ENCODE results near the gene FGF14. TPM values are rescaled to one million over a fixed set of nuclear protein-coding genes. Genes with fewer than 3 reads are reported as not detected.

Gene FGF14
- total and polyA plus RNA-seq, 7 experiments from 2014 or later, result not detected

- H3K36me3 Mint-ChIP-seq, result no peaks in the 10 kb centered on the region
Measured at GRCh38 chr13:102354011-102354410, 47.8 kb downstream of the FGF14 start.

GRCh38 chr13:102351521-102351920, 50.3 kb downstream of the FGF14 start:
- Mint-ChIP-seq H3K4me3 (no peak overlapping the region), H3K27me3 (peaks cover 2 to 20% (median 17%) of the 10 kb centered on the region in 5 donors), H3K4me1 (no peaks in the 10 kb centered on the region), H3K36me3 (no peaks in the 10 kb centered on the region), H3K9me3 (no peaks in the 10 kb centered on the region), H3K27ac (no peak overlapping the region)
- Histone ChIP-seq H3K9me3 (ENCODE audit: control insufficient read depth in 2 of 3, low read length in 3 of 3) (no peaks in the 10 kb centered on the region), H3K36me3 (ENCODE audit: control insufficient read depth in 2 of 3, insufficient read depth in 3 of 3, low read length in 3 of 3) (no peaks in the 10 kb centered on the region), H3K27ac (ENCODE audit: low read depth, low read length) (no peak overlapping the region), H3K4me3 (ENCODE audit: low read length) (no peak overlapping the region), H3K4me1 (ENCODE audit: control insufficient read depth in 2 of 2, insufficient read depth in 2 of 2, low read length in 2 of 2) (no peaks in the 10 kb centered on the region), H3K27me3 (ENCODE audit: control insufficient read depth in 2 of 2, insufficient read depth in 2 of 2, low read length in 2 of 2) (no peaks in the 10 kb centered on the region)
- intact Hi-C loops (cut with micrococcal nuclease), result no loop called here
- no peak for DNase-seq
- ATAC-seq, result no peak
- ChIA-PET CTCF (no interaction called here), POLR2A (no interaction called here)

More at GRCh38 chr13:102354011-102354410, 47.8 kb downstream of the FGF14 start:
- ATAC-seq (no peak), DNase-seq (no peak)
- POLR2A ChIA-PET, result no interaction called here
- no peak overlapping the region for H3K4me3 Mint-ChIP-seq
- no peaks in the 10 kb centered on the region for H3K9me3 Mint-ChIP-seq
- Histone ChIP-seq H3K9me3 (ENCODE audit: control insufficient read depth in 2 of 3, low read length in 3 of 3) (no peaks in the 10 kb centered on the region), H3K27ac (ENCODE audit: low read depth, low read length) (no peak overlapping the region), H3K27me3 (ENCODE audit: control insufficient read depth in 2 of 2, insufficient read depth in 2 of 2, low read length in 2 of 2) (no peaks in the 10 kb centered on the region), H3K4me1 (ENCODE audit: control insufficient read depth in 2 of 2, insufficient read depth in 2 of 2, low read length in 2 of 2) (no peaks in the 10 kb centered on the region), H3K4me3 (ENCODE audit: low read length) (no peak overlapping the region), H3K36me3 (ENCODE audit: control insufficient read depth in 2 of 3, insufficient read depth in 3 of 3, low read length in 3 of 3) (no peaks in the 10 kb centered on the region)
- CTCF ChIA-PET, result no interaction called here
- peaks cover 0 to 28% (median 19%) of the 10 kb centered on the region in 5 donors for H3K27me3 Mint-ChIP-seq
- H3K27ac Mint-ChIP-seq, result no peak overlapping the region
- intact Hi-C loops (cut with micrococcal nuclease), result no loop called here
- H3K4me1 Mint-ChIP-seq, result no peaks in the 10 kb centered on the region

GRCh38 chr13:102347490-102347889, 54.4 kb downstream of the FGF14 start:
- DNase-seq (no peak), ATAC-seq (no peak)
- no peaks in the 10 kb centered on the region for H3K36me3 ChIP-seq (ENCODE audit: control insufficient read depth in 2 of 3, insufficient read depth in 3 of 3, low read length in 3 of 3)
- no peak overlapping the region for H3K27ac ChIP-seq (ENCODE audit: low read depth, low read length)
- no peak overlapping the region for H3K4me3 Mint-ChIP-seq
- no peaks in the 10 kb centered on the region for H3K36me3 Mint-ChIP-seq
- H3K4me3 ChIP-seq (ENCODE audit: low read length), result no peak overlapping the region
- peaks cover 2 to 16% (median 13%) of the 10 kb centered on the region in 5 donors for H3K27me3 Mint-ChIP-seq
- ChIA-PET CTCF (no interaction called here), POLR2A (no interaction called here)
- no peaks in the 10 kb centered on the region for H3K4me1 Mint-ChIP-seq
- peaks cover 0 to 5% of the 10 kb centered on the region in 2 donors for H3K27me3 ChIP-seq (ENCODE audit: control insufficient read depth in 2 of 2, insufficient read depth in 2 of 2, low read length in 2 of 2)
- no peaks in the 10 kb centered on the region for H3K9me3 ChIP-seq (ENCODE audit: control insufficient read depth in 2 of 3, low read length in 3 of 3)
- H3K4me1 ChIP-seq (ENCODE audit: control insufficient read depth in 2 of 2, insufficient read depth in 2 of 2, low read length in 2 of 2), result no peaks in the 10 kb centered on the region
- no peak overlapping the region for H3K27ac Mint-ChIP-seq
- intact Hi-C loops (cut with micrococcal nuclease), result no loop called here
- H3K9me3 Mint-ChIP-seq, result no peaks in the 10 kb centered on the region

- H3K4me1 ChIP-seq (ENCODE audit: control insufficient read depth in 2 of 2, insufficient read depth in 2 of 2, low read length in 2 of 2), result no peaks in the 10 kb centered on the region
- no peaks in the 10 kb centered on the region for H3K36me3 ChIP-seq (ENCODE audit: control insufficient read depth in 2 of 3, insufficient read depth in 3 of 3, low read length in 3 of 3)
- H3K9me3 ChIP-seq (ENCODE audit: control insufficient read depth in 2 of 3, low read length in 3 of 3), result no peaks in the 10 kb centered on the region
- H3K27ac Mint-ChIP-seq, result no peak overlapping the region
- no peaks in the 10 kb centered on the region for H3K36me3 Mint-ChIP-seq
- H3K9me3 Mint-ChIP-seq, result no peaks in the 10 kb centered on the region
- H3K4me1 Mint-ChIP-seq, result no peaks in the 10 kb centered on the region
- intact Hi-C loops (cut with micrococcal nuclease), result no loop called here
- no peak for ATAC-seq
- no peak overlapping the region for H3K4me3 Mint-ChIP-seq
- no peak for DNase-seq
- no peak overlapping the region for H3K27ac ChIP-seq (ENCODE audit: low read depth, low read length)
- H3K27me3 Mint-ChIP-seq, result peaks cover 2 to 16% (median 13%) of the 10 kb centered on the region in 5 donors
- POLR2A ChIA-PET, result no interaction called here
- H3K4me3 ChIP-seq (ENCODE audit: low read length), result no peak overlapping the region
- peaks cover 0 to 5% of the 10 kb centered on the region in 2 donors for H3K27me3 ChIP-seq (ENCODE audit: control insufficient read depth in 2 of 2, insufficient read depth in 2 of 2, low read length in 2 of 2)
- CTCF ChIA-PET, result no interaction called here
Measured at GRCh38 chr13:102346769-102347168, 55.1 kb downstream of the FGF14 start.

- ChIA-PET CTCF (no interaction called here), POLR2A (no interaction called here)
- Mint-ChIP-seq H3K27ac (no peak overlapping the region), H3K27me3 (peaks cover 2 to 16% (median 5%) of the 10 kb centered on the region in 5 donors), H3K9me3 (no peaks in the 10 kb centered on the region), H3K4me3 (no peak overlapping the region), H3K36me3 (no peaks in the 10 kb centered on the region), H3K4me1 (no peaks in the 10 kb centered on the region)
- H3K4me1 ChIP-seq (ENCODE audit: control insufficient read depth in 2 of 2, insufficient read depth in 2 of 2, low read length in 2 of 2), result no peaks in the 10 kb centered on the region
- intact Hi-C loops (cut with micrococcal nuclease), result no loop called here
- H3K27ac ChIP-seq (ENCODE audit: low read depth, low read length), result no peak overlapping the region
- no peaks in the 10 kb centered on the region for H3K9me3 ChIP-seq (ENCODE audit: control insufficient read depth in 2 of 3, low read length in 3 of 3)
- H3K36me3 ChIP-seq (ENCODE audit: control insufficient read depth in 2 of 3, insufficient read depth in 3 of 3, low read length in 3 of 3), result no peaks in the 10 kb centered on the region
- ATAC-seq, result no peak
- no peak for DNase-seq
- H3K4me3 ChIP-seq (ENCODE audit: low read length), result no peak overlapping the region
- H3K27me3 ChIP-seq (ENCODE audit: control insufficient read depth in 2 of 2, insufficient read depth in 2 of 2, low read length in 2 of 2), result peaks cover 0 to 5% of the 10 kb centered on the region in 2 donors
Measured at GRCh38 chr13:102344410-102344809, 57.4 kb downstream of the FGF14 start.

GRCh38 chr13:102333320-102334198, 68.3 kb downstream of the FGF14 start:
- Histone ChIP-seq H3K4me1 (ENCODE audit: control insufficient read depth in 2 of 2, insufficient read depth in 2 of 2, low read length in 2 of 2) (no peaks in the 10 kb centered on the region), H3K27ac (ENCODE audit: low read depth, low read length) (no peak overlapping the region), H3K27me3 (ENCODE audit: control insufficient read depth in 2 of 2, insufficient read depth in 2 of 2, low read length in 2 of 2) (no peaks in the 10 kb centered on the region), H3K4me3 (ENCODE audit: low read length) (no peak overlapping the region), H3K36me3 (ENCODE audit: control insufficient read depth in 2 of 3, insufficient read depth in 3 of 3, low read length in 3 of 3) (no peaks in the 10 kb centered on the region), H3K9me3 (ENCODE audit: control insufficient read depth in 2 of 3, low read length in 3 of 3) (no peaks in the 10 kb centered on the region)
- Mint-ChIP-seq H3K36me3 (no peaks in the 10 kb centered on the region), H3K9me3 (peaks cover 0 to 7% (median 0%) of the 10 kb centered on the region in 11 donors), H3K27me3 (peaks cover 0 to 61% (median 43%) of the 10 kb centered on the region in 5 donors), H3K4me1 (peaks cover 0 to 2% (median 0%) of the 10 kb centered on the region in 7 donors), H3K27ac (no peak overlapping the region), H3K4me3 (no peak overlapping the region)
- intact Hi-C loops (cut with micrococcal nuclease), result no loop called here
- POLR2A ChIA-PET, result interaction anchor here (0.6 kb wide), 1 partner anchor 726 kb away, joined by 3 read pairs; no protein-coding TSS in a partner anchor
- DNase-seq (no peak), ATAC-seq (no peak)
- CTCF ChIA-PET, result no interaction called here

GRCh38 chr13:102328909-102329308, 72.9 kb downstream of the FGF14 start:
- H3K27ac ChIP-seq (ENCODE audit: low read depth, low read length), result no peak overlapping the region
- Mint-ChIP-seq H3K36me3 (no peaks in the 10 kb centered on the region), H3K9me3 (peaks cover 0 to 3% (median 0%) of the 10 kb centered on the region in 11 donors), H3K27ac (no peak overlapping the region), H3K4me3 (no peak overlapping the region), H3K4me1 (peaks cover 0 to 4% (median 0%) of the 10 kb centered on the region in 7 donors), H3K27me3 (peaks cover 0 to 38% (median 28%) of the 10 kb centered on the region in 5 donors)
- no peaks in the 10 kb centered on the region for H3K4me1 ChIP-seq (ENCODE audit: control insufficient read depth in 2 of 2, insufficient read depth in 2 of 2, low read length in 2 of 2)
- POLR2A ChIA-PET, result no interaction called here
- no peaks in the 10 kb centered on the region for H3K9me3 ChIP-seq (ENCODE audit: control insufficient read depth in 2 of 3, low read length in 3 of 3)
- CTCF ChIA-PET, result no interaction called here
- no peaks in the 10 kb centered on the region for H3K27me3 ChIP-seq (ENCODE audit: control insufficient read depth in 2 of 2, insufficient read depth in 2 of 2, low read length in 2 of 2)
- DNase-seq, result no peak
- intact Hi-C loops (cut with micrococcal nuclease), result no loop called here
- H3K36me3 ChIP-seq (ENCODE audit: control insufficient read depth in 2 of 3, insufficient read depth in 3 of 3, low read length in 3 of 3), result no peaks in the 10 kb centered on the region
- ATAC-seq, result no peak
- H3K4me3 ChIP-seq (ENCODE audit: low read length), result no peak overlapping the region
